GM18858 (cell line): Measurements from ENCODE around the gene TP53RK.
"Not testable (repeated sequence)": the region's sequence is repeated elsewhere in the genome, so short reads cannot be mapped to it uniquely, and the experiment has no call there.

Experiments used
- ATAC-seq: cut with Tn5 transposase; IDR thresholded peaks from one replicate; pipeline ENCODE4 v1.9.1; 2021; ENCODE audit not compliant: unreplicated experiment

TP53RK gene

GRCh38 chr20:46683939-46684750 is 5.1 kb downstream of the TP53RK start:
- no peak for ATAC-seq

GRCh38 chr20:46683668-46683938 is 5.6 kb downstream of the TP53RK start:
- no peak for ATAC-seq

- no peak for ATAC-seq
Observed at GRCh38 chr20:46683011-46683667, 6.1 kb downstream of the TP53RK start.

GRCh38 chr20:46682063-46682821 is 7.0 kb downstream of the TP53RK start:
- no peak for ATAC-seq

DNA sequence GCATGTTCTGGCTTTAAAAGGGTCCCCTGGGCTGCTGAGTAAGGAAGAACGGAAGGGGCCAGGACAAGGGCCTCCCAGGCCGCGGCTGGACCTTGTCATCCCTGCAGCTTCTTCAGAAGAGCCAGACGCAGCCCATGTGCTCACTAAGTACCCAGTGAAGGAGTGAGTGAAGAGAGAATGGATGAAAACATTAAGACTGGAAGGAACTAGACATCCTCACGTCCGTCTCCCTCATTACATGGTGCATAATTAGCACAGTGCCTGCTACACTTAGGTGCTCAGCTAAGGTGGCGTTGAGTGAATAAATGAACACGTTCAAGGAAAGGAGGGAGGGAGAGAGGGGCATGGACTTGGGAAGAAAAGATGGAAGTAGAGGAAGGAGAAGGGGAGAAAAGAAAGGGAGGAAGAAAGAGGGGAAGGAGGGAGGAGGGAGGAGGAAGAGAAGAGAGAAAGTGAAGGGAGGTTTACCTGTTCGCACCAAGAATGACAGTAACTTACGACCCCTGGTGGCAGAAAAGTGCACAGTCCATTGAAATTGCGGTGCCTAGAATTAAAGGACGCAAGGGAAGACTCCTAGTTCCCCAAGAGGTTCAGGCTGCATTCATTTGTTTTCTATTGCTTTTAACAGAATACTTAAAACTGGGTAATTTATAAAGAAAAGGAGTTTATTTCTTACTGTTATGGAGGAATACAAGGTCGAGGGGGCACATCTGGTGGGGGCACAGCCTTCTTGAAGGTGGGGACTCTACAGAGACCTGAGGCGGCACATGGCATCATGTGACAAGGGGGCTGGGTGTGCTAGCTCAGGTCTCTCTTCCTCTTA is 8.0 kb downstream of the TP53RK start:
- ATAC-seq, result no peak

- ATAC-seq, result no peak
Observed at GRCh38 chr20:46680684-46681031, 8.6 kb downstream of the TP53RK start.

- ATAC-seq, result no peak
Observed at GRCh38 chr20:46678516-46678915, 10.7 kb downstream of the TP53RK start.

GRCh38 chr20:46677608-46678007 is 11.6 kb downstream of the TP53RK start:
- ATAC-seq, result no peak

DNA sequence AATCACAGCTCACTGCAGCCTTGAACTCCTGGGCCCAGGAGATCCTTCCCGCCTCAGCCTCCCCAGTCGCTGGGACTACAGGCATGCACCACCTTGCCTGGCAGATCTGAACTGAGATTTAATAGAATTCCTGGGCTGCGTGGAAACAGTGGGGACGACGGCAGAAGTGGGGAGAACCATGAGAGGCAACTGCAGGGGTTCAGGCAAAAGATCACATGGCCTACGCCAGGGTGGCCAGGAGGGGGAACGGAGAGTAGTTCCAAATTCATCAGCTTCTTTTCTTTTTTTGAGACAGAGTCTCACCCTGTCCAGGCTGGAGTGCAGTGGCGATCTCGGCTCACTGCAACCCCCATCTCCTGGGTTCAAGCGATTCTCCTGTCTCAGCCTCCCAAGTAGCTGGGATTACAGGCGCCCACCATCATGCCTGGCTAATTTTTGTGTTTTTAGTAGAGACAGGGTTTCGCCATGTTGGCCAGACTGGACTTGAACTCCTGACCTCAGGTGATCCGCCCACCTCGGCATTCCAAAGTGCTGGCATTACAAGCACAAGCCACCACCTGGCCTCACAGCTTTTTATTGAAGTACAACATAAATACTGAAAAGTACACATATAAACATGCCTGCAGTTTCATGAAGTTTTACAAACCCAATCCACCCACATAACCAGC is 12.5 kb downstream of the TP53RK start:
- not testable (repeated sequence) for ATAC-seq

GRCh38 chr20:46674253-46675083 is 14.8 kb downstream of the TP53RK start:
- no peak for ATAC-seq

DNA sequence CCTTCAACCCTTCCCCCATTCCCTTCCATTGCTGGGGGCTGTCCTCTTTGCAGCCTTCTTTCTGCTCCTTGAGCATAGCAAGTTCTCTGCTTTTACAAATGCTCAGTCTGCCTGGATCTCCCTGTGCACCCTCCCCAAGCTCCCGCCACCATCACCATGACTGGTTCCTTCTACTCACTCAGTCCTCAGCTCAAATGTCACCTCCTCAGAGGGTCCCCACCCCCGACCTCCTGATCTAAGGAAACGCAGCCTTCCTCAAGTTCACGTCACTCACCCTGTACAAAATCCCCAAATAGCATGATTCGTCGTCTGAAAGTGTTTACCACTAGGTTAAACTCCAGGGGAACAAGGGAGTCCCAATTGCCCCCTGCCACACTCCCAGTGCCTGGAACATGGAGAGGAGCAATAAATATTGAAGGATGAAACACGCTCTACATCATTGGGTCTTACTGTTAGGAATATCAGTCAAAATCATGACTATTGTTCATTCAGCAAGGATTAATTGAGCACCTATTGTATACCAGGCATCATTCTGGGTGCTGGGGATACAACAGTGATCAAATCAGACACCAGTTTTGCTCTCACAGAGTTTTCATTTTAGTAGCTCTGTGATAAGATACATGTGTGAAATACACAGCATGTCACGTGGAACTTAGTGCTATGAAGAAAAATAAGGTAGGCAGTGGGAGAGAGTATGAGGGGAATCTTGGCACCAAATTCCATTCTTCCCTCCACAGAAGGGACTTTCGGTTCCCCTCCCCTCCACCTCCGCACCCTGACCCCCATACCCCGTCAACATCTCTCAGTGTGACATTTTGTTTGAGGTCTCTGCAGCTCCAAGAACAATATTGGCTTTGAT is 15.6 kb downstream of the TP53RK start:
- ATAC-seq, result no peak

- no peak for ATAC-seq
Observed at GRCh38 chr20:46672543-46673148, 16.6 kb downstream of the TP53RK start.

- ATAC-seq, result no peak
Observed at GRCh38 chr20:46671866-46672542, 17.2 kb downstream of the TP53RK start.

DNA sequence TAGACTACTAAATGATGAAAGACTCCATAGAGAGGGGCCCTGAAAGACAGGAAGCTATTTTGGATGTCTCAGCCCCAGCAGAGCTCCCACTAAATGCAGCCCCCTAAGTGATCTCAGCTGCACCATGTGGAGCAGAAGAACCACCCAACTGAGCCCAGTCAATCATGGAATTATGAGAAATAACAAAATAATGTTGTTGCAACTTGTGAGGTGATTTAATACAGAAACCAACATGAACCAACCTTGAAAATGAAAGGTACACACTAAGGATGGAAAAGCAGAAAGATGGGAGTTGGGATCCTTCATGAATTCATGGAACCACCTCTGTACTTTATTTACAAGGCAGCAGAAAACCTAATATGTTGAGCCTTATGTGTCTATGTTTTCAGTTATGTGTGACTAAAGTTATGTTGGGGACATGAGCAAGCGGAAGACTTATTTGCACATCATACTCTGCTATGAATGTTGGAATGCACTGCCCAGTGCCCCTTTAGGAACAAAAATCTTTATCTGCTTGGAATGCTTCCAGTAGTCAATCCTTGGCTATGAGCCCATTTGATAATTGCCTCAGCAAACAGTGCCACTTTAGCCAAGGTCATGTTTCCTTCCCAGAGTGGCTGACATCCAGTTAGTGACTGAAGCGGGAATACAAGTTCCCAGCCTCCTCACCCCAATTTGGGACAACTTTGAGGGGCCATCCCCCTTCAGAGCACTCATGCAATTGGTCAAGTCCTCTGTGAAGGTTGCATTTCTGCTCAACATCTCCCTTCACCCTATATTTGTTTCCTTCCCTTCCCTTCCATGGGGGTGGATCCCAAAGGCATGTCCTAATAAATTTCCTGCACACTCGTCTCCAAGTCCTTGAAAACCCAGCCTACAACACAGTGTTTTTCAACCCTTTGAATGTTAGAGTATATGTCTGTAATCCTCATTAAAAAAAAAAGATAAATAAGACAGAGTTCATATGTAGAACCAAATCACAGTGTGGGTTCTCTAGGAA is 18.4 kb downstream of the TP53RK start:
- ATAC-seq, result no peak

GRCh38 chr20:46670228-46670584 is 19.0 kb downstream of the TP53RK start:
- no peak for ATAC-seq

- no peak for ATAC-seq
Observed at GRCh38 chr20:46666818-46667515, 22.3 kb downstream of the TP53RK start.
